A172 (cell line): ENCODE measurements around the gene CALCOCO2. TPM values are rescaled to one million over a fixed set of nuclear protein-coding genes. Genes with fewer than 3 reads are reported as not detected.
"Not testable (repeated sequence)": the region's sequence is repeated elsewhere in the genome, so short reads cannot be mapped to it uniquely, and the experiment has no call there.

Experiments used
- DNase-seq: peaks from one replicate; pipeline ENCODE4 v3.0.0-alpha.2; 2015; ENCODE audit warnings: low spot score
- total RNA-seq: library from RNA; depleted of rRNA; stranded (reverse); fragments of >200 nt; shearing (Covaris generic); gene quantifications from 2 replicates; pipeline ENCODE4 v1.2.3, GENCODE V29; 2014

CALCOCO2 gene
- total RNA-seq, 1 experiment from 2014 or later, result 78.4 TPM

DNA sequence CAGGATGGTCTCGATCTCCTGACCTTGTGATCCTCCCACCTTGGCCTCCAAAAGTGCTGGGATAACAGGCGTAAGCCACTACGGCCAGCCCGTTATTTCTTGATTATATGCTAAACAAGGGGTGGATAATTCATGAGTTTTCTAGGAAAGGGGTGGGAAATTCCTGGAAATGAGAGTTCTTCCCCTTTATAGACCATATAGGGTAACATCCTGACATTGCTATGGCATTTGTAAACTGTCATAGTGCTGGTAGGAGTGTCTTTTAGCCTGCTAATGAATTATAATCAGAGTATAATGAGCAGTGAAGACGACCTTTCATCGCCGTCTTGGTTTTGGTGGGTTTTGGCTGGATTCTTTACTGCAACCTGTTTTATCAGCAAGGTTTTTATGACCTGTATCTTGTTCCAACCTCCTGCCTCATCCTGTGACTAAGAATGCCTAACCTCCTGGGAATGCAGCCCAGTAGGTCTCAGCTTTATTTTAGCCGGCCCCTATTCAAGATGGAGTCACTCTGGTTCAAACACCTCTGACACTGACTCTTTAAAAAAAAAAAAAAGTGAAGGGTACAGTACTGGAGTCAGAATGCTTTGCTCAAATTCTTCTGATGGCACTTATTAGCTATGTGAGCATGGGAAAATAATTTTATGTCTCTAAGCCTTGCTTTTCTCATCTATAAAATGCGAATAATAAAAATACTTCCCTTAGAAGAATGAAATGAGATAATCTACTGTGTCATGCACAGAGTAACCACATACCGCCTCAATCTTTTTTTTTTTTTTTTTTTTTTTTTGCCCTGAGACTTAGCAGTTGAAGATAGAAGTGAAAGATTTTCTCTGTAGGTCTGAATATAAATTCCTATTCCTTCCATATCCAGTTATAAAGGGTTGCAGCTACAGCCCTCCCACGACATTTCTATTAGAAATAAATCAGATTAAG, 5.1 kb upstream of the CALCOCO2 start:
- peak; percentile 77 for DNase-seq

DNA sequence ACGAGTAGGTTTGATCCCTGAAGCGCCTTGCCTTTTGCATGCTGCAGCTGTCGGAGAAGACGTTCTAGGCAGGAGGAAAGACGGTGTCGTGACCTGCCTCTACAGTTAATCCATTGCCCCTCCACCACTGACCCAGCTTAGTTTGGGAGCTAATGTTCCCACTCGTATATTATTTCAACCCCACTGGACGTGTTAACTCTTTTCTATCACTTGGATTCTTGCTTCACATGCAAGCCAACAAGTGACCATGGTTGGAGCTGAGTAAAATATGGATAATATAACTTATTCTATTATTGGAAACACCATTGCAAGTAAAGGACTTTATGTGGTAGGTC, 681 bp downstream of the CALCOCO2 start:
- no peak for DNase-seq

DNA sequence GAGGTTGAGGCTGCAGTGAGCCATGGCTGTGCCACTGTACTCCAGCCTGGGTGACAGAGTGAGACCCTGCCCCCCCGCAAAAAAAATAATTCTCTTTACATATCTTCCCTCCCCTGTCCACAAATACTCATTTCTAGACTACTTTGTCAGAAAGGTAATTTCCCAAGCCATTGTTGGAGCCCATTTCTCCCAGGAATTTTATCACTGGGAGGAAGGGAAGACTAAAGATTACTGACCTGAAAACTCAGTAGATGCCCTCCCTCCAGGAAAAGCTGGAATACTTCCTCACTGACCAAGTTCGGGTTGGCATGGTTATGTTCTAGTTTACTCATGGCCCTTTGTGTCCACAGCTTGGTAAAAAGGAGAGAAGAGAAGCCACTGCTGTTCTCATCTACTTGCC, 4.1 kb downstream of the CALCOCO2 start:
- DNase-seq, result no peak

DNA sequence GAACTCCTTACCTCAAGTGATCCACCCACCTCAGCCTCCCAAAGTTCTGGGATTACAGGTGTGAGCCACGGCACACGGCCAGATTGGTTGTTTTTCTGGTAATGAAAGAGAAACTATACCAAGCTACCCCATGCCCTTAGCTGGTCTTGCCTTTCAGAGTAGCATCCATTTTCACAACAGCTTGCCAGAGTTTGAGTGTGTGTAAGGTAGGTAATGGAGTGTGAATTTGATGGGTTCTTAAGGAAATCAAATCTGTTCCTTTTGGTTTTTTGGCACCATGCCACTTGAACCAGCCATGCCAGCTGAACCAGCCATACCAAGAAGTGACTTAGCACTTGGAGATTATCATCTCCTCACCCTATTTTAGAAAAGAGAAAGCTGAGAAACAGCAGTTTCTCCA, 5.1 kb downstream of the CALCOCO2 start:
- no peak for DNase-seq

DNA sequence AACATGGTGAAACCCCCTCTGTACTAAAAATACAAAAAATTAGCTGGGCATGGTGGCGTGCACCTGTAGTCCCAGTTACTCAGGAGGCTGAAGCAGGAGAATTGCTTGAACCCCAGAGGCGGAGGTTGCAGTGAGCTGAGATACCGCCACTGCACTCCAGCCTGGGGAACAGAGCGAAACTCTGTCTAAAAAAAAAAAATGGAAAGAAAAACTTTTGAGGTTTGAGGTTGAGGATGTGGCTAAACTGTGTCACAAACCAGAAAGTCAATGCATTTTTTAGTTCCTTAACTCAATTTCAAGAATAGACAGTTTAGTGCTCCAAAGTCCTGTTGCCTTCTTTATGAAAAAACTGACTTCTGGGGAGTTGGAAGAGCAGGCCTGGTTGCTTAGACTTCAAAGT, 6.6 kb downstream of the CALCOCO2 start:
- not testable (repeated sequence) for DNase-seq

DNA sequence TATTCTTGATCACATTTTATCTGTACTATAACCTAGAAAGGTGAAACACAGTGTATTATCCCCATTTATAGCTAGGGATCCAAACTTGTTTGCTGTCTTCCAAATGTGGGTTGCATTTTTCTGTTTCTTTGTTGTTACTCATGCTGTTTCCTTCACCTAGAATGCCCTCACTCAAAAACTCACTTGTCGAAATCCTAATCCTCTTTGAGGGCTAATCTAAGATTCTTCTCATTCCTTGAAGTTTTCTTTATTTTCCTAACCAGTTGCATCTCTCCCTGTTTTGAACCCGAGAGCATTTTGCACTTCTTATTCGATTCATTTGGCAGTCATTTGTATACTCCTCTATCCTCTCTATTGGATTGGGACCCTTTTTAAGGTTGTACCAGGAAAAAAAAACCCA, 9.6 kb downstream of the CALCOCO2 start:
- no peak for DNase-seq

DNA sequence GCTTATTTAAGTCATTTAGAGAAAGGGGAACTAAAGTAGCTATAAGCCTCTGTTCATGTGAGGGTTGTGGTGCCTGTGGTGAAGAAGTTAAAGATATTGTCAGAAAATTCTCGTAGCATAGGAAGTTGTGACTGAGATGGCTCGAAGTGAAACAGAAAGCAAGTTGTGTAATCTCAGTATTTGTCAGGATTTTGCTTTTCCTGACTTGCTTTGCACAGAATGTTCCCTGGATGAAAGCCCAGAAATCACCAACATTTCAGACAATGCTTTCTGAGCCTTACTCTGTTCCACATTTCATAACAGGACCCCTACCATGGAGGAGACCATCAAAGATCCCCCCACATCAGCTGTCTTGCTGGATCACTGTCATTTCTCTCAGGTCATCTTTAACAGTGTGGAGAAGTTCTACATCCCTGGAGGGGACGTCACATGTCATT, 10.6 kb downstream of the CALCOCO2 start:
- DNase-seq, result peak; percentile 22

DNA sequence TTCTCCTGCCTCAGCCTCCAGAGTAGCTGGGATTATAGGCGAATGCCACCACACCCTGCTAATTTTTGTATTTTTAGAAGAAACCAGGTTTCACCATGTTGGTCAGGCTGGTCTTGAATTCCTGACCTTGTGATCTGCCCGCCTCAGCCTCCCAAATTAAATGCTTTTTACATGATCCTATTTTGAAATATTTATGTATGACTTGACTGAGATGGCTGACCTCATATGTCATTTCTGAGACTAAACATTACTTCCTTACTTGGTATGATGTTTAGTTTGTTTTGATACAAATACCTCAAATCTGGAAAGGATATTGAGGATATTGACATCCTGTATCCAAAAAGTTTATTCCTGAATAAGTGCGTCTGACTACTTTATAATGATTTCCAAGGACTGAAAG, 11.9 kb downstream of the CALCOCO2 start:
- DNase-seq, result no peak

DNA sequence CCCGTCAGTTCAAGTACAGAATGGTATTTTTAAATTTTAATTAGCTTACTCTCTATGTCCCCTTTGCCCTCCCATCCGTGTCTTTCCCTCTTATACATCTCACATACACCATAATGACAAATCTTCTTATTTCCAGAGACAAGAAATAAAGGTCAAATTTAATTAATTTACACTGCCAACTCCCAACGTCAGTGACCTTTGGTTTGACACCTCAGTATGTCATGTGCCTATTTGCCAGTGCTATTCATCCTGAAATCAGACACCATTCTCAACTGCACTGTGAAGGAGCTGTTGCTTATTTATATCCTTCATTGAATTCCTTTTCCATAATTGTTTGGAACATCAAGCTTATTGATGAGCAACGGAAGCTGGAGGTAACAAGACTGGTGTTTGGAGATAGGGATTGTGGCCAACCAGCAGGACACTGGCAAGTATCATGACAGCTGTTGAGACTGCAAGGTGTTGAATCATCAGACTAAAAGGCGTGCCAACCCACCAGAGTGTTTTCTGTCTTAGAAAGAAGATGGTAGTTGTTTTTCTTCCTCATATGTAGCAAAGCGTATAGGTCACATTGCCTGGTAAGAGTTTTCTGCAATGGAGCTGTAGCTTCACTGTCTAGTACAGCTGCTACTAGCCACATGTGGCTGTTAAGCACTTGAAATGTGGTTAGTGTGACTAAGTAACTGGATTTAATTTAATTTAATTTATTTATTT, 12.5 kb downstream of the CALCOCO2 start:
- peak; percentile 23 for DNase-seq

DNA sequence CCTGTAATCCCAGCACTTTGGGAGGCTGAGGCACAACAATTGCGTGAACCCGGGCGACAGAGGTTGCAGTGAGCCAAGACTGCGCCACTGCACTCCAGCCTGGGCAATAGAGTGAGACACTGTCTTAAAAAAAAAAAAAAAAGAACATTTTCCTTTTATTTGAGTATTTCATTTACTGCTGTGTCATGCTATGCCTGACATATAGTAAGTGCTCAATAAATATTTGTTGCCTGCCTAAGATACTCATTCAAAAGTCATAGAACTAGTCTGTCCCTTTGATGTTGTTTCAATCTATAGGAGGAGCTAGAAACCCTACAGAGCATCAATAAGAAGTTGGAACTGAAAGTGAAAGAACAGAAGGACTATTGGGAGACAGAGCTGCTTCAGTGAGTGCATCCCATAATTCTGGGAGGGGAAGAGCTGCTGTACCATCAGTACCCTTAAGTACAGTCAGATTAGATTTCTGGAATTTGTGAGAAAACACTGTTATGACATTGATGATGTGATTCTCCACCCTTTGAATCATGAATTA, 20.0 kb downstream of the CALCOCO2 start:
- no peak for DNase-seq

DNA sequence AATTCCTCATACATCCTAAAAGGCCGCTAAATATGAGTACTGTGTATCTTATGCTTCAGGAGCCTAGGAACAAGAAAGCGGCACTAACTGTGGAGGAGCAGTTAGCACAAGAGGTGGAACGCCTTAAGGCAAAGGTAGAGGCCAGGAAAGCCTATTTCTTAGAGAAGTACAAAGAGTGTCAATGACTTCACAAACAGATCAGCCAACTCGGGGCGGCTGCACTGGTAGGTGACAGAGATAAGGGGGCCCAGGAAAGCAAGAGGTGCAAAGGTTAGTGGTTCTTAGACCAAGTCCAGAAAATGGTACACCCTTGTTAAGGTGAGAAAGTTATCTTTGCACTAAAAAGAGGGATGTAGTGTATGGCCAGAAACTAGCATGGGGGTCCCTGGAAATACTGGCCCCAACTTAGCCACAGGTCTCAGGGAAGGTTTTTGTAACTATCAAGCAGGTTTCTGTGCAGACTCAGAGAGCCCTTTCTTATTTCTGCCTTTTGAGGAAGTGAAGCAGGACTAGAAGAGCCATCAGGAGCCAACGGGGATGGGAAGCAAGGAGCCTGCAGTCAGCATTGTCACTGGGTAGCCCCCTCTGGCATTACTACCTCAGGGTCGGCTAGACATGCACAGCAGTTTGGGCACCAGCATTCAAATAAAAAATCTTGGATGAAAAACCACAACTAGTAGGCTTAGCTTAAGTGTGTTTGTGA, 24.1 kb downstream of the CALCOCO2 start:
- no peak for DNase-seq

DNA sequence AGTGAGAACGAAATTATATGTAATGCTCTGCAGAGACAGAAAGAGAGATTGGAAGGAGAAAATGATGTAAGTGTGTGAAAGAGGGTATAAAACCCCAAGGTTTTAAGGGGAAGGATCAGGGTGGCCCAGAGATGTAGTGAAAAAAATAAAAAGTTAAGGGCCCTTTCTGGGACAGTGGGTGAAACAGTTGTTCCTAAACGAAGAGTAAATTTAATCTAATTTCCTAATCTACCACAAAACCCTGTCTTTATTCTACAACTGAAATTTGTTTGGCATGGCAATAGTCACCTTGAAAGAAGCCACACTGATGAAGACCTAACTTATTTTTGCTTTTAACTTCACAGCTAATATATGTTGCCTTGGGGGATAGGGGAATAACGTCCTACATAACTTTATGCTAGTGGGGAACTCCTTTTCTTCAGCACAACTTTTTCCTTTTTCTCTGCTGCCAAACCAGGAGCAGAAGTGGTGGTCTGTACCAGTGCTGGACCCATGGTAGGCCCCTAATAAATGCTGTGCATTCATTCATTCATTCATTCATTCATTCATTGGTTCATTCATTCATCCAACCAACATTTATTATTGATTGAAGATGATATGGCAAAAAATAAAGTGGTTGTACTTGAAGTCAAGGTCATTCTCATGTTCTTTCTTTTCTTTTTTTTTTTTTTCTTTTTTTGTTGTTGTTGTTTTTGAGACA, 25.4 kb downstream of the CALCOCO2 start:
- no peak for DNase-seq

DNA sequence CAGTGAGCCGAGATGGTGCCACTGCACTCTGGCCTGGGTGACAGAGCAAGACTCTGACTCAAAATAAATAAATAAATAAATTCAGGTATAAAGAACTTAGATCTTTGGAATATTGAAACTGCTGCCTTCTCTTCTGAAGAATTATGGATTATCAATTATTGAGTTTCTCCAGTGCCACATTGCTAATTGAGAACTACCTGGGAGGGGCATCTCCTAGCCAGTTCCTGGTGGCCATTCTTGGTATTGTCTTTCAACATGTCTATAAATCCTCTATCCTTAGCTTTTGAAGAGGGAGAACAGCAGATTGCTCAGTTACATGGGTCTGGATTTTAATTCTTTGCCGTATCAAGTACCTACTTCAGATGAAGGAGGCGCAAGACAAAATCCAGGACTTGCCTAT, 29.2 kb downstream of the CALCOCO2 start:
- no peak for DNase-seq

DNA sequence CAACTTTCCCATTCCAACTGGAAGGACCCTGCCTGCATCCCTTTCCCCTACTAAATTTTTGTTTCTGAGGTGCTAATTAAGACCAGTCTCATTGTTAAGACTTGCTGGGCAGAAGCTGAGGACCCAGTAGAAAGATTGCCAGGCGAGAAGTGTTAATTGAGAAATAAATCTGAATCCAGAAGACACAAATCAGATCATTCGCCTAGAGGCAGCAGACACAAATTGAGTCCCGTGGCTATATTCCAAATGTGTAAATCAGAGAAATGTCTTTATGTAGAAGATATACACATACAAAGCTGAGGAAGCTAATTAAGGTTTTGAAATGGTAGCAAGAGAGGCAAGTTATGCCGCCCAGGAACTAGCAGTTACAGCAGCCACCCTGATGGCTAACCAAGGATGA, 29.6 kb downstream of the CALCOCO2 start:
- no peak for DNase-seq

DNA sequence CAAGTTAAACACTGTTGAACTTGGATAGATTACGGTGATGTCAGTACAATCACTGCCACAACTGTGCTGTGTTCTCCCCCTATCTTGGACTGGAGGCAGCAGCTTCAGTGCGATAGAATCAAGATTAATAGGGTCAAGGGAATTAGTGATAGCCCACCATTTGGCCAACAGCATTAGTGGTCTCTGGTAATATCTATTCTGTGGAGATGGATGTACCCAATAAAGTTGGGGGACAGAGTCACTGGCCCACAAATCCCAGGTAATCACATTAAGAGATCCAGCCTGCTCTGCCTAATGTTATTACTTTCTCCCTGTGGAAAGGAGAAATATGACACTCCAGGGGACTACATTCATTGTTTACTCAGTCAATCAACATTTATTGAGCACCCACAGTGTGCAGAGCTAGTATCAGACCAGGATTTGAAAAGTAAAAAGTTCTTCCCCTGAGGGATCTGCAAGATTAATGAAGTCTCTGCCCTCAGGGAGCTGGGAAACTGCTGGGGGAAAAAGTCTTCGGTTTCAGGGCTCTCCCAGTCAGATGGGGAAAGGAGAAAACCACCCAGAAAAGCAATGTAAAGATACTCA, 38.2 kb downstream of the CALCOCO2 start:
- no peak for DNase-seq

DNA sequence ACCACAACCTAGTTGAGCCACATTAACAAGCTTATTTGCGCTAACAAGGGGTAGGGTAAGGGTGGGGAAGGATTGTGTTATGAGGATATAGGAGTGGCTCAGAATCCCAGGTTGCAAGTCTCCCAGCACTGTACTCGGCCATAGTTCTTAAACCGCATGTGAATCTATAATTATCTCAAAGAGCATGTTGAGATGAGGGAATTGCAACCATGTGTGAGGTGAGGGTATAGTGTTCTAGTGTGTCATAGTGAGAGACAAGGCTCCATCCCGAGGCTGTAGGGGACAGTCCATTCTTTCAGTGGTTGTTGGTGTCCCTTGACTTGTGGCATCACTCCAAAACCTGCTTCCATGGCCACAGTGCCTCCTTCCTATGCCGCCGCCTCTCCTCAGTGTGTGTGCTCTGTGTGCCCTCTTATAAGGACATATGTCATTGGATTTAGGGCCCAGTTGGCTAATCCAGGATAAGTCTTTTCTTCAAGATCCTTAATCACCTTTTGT, 39.0 kb downstream of the CALCOCO2 start:
- no peak for DNase-seq

DNA sequence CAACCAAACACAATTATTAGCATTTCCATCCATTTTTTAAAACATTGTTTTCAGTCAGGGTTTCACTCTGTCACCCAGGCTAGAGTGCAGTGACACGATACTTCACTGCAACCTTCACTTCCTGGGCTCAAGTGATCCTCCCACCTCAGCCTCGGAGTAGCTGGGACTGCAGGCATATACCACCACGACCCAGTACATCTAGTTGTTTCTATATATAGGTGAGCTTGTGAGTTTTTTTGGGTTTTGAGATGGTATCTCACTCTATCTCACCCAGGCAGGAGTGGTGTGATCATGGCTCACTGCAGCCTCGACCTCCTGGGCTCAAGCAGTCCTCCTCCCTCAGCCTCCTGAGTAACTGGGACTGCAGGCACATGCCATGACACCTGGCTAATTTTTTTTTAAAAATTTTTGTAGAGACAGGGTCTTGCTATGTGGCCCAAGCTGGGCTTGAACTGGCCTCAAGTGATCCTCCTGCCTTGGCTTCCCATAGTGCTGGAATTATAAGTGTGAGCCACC, 40.3 kb downstream of the CALCOCO2 start:
- no peak for DNase-seq

DNA sequence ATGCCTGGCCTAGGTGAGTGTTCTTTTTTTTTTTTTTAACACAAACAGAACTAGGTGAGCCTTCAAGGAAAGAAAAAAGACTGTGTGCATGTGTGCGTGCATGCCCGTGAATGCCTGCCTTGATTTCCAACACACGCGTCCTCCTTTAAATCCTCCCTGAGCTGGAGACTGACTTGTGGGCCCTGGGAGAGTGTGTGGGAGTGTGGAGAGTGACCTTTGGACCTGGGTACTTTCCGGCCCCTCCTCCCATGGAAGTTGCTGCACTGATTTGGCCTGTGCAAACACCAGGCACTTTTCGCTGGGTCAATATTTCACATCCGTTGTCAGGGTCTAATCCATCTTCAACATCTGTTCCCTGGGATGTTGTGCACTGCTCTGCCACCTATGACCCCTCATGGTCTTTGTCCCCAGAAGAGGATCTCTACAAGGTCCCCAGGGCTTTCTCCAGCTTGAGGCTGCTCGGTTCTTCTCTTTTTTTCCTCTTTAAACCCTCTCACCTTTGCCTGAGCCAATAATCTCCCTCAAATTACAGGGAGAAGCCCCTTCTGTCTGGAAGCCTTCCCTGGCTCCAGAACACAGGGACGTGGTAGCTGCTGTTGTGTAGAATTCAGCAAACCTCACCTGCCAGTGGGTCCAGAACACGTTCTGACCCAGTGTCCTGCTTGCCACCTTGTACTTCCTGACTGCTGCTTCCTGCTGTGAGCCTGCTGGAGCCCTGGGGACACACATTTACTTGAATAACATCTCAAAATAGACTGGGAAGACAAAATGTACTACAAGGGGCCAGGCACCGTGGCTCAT, 40.9 kb downstream of the CALCOCO2 start:
- no peak for DNase-seq

DNA sequence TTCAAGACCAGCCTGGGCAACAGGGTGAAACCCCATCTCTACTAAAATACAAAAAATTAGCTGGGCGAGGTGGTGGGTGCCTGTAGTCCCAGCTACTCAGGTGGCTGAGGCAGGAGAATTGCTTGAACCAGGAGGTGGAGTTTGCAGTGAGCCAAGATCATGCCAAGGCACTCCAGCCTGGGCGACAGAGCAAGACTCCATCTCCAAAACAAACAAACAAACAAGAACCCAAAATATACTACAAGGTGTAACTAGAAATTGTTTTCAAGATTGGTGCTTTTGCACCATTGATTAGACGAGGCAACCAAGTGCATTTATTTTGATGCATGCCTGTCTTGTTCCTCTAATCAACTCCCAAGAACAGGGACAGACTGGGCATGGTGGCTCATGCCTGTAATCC, 41.6 kb downstream of the CALCOCO2 start:
- DNase-seq, result not testable (repeated sequence)

DNA sequence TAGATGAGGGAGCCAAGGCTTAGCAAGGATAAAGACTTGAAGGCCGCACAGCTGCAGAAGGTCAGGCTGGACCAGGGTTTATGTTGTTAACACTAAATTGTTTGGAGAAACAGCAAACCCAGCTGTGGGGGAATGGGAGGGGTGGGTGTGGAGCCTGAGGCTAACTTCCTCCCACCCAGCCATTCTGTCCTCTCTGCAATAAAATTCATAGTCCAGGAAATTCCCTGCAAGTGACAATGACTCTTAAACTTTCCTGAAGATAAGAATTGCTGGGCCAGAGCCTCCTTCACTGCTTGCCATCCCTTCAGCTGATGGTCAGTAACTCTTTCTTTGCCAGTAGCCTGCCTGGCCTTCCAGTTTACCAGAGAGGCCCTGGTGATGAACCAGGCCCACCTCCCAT, 42.4 kb downstream of the CALCOCO2 start:
- no peak for DNase-seq
